ENCODE results near the gene PIPOX. TPM values are rescaled to one million over a fixed set of nuclear protein-coding genes. Genes with fewer than 3 reads are reported as not detected.

PIPOX gene
- total and polyA plus RNA-seq, 3 donors from 2014 or later = 3.9 to 6.8 (median 5.9) TPM

DNA sequence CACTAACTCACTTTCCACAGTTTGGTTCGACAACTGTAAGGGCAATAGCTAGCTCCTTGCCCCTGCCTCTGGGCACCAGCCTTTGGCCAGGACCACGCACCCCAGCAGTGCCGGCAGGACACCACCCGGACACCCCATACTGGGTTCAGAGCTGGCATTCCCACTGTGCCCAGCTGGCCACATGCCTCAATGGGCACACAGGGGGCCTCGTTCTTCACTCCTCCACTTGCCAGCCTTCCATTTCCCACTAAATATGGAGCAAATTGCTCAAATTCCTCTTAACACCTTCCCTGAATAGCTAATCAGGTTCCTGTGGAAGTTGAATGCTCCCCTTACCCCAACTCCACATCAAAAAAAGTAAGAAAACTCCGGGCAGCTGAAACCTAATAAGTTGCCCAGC, 52.5 kb downstream of the PIPOX start:
- Histone ChIP-seq H3K27me3 (no peaks in the 10 kb centered on the region), H3K4me3 (no peak overlapping the region), H3K9me3 (no peaks in the 10 kb centered on the region), H3K27ac (no peak overlapping the region), H3K36me3 (ENCODE audit: low read depth, missing control alignments) (no peaks in the 10 kb centered on the region), H3K4me1 (no peaks in the 10 kb centered on the region)
- WGBS, 2 donors = 89 to 90% methylated on average over 6 of the region's 6 CpGs
- TF ChIP-seq, protein P1, sequence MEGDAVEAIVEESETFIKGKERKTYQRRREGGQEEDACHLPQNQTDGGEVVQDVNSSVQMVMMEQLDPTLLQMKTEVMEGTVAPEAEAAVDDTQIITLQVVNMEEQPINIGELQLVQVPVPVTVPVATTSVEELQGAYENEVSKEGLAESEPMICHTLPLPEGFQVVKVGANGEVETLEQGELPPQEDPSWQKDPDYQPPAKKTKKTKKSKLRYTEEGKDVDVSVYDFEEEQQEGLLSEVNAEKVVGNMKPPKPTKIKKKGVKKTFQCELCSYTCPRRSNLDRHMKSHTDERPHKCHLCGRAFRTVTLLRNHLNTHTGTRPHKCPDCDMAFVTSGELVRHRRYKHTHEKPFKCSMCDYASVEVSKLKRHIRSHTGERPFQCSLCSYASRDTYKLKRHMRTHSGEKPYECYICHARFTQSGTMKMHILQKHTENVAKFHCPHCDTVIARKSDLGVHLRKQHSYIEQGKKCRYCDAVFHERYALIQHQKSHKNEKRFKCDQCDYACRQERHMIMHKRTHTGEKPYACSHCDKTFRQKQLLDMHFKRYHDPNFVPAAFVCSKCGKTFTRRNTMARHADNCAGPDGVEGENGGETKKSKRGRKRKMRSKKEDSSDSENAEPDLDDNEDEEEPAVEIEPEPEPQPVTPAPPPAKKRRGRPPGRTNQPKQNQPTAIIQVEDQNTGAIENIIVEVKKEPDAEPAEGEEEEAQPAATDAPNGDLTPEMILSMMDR (IDR thresholded peaks at IDR 0.05) = no peak
- TF ChIP-seq POLR2A (IDR thresholded peaks at IDR 0.05) = no peak
- no peak for DNase-seq
- intact Hi-C loops (cut with DNase I; ENCODE audit: low total_unique reads) = no loop called here

DNA sequence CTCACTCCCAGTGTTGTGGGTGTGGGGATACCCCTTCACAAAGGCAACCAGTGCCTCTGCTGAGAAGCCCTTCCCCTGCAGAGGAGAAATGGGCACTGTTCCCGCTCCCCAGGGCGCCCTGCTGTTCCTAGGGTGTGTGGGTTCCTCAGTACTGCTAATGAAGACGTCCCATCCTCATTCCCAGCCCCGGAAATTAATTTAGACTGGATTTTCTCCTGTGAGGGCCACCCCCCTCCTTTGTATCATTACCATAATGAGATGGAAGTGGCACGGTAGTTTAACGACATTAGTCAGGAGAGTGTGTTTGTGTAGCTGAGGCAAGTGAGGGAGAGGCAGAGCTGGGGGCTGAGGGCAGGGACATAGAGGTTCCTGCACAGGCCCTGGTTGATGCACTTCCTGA, 53.2 kb downstream of the PIPOX start:
- Histone ChIP-seq H3K36me3 (ENCODE audit: low read depth, missing control alignments) (no peaks in the 10 kb centered on the region), H3K9me3 (no peaks in the 10 kb centered on the region), H3K4me1 (no peaks in the 10 kb centered on the region), H3K27me3 (no peaks in the 10 kb centered on the region), H3K27ac (no peak overlapping the region), H3K4me3 (no peak overlapping the region)
- intact Hi-C loops (cut with DNase I; ENCODE audit: low total_unique reads) = no loop called here
- no peak for TF ChIP-seq POLR2A (IDR thresholded peaks at IDR 0.05)
- TF ChIP-seq, protein P1 (IDR thresholded peaks at IDR 0.05) = no peak
- WGBS, 2 donors = 64 to 79% methylated on average over 6 of the region's 6 CpGs
- DNase-seq = no peak

DNA sequence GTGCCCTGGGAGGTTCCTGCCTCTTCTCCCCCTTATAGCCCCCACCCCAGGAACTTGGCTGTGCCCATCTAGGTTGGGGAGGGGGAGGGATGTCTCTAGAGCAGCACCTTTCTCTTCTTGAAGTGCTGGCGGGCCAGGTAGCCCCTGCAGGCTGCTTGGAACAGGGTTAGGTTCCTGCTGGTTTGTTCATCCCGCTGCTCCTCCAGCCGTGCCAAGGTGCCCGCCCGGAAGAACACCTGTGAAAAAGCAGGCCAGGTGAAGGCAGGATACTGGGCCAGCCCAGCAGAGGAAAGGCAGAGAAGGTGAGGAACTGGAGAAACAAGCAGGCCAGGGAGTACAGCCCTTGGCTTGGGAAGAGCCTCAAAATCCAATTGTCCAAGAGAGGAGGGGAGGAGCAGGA, 56.6 kb downstream of the PIPOX start:
- no peaks in the 10 kb centered on the region for H3K4me1 ChIP-seq
- no peaks in the 10 kb centered on the region for H3K9me3 ChIP-seq
- no peaks in the 10 kb centered on the region for H3K36me3 ChIP-seq (ENCODE audit: low read depth, missing control alignments)
- no peak for TF ChIP-seq POLR2A (IDR thresholded peaks at IDR 0.05)
- TF ChIP-seq, protein P1 (IDR thresholded peaks at IDR 0.05) = no peak
- no peak for DNase-seq
- no peaks in the 10 kb centered on the region for H3K27me3 ChIP-seq
- intact Hi-C loops (cut with DNase I; ENCODE audit: low total_unique reads) = no loop called here
- H3K4me3 ChIP-seq = no peak overlapping the region
- H3K27ac ChIP-seq = no peak overlapping the region
- WGBS, 2 donors = 91 to 98% methylated on average over 5 of the region's 5 CpGs

DNA sequence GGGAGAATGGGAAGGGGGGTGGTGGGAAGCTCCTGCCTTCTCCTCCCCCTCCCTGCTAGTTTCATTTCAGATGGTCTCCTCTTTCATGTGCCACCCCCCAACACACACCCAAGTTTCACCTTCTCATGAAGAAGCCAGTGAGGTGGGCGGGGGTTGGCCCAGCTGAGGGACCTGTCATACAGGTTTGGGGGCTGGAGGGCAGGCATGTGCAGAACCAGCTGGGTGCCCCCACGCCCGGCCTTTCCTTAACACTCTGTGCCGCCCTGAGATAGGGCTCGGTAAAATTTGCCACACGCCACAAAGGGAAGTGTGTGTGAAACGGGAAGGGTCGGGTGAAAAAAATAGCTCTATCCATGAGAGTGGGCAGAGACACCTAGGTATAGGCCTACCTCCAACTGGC, 57.4 kb downstream of the PIPOX start:
- no peaks in the 10 kb centered on the region for H3K9me3 ChIP-seq

DNA sequence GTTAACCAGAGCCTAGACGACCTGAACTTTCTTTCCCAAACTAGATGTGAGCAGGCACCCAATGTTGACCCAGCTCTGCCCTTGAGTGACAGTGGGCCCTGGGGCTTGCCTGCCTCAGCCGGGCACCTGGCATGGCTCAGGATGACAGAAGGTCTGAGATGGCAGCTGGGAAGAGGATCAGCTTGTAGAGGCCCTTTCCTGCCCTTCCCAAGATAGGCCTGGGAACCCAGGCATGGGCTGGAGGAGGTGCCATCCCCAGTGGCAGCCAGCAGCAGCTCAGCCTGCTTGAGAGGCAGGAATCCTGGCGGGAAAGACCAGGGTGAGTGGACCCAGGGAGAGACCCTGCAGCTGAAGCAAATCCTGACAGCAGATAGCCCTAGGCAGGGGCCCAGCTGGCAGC, 59.1 kb downstream of the PIPOX start:
- no peak overlapping the region for H3K27ac ChIP-seq
- no peaks in the 10 kb centered on the region for H3K27me3 ChIP-seq
- no peaks in the 10 kb centered on the region for H3K4me1 ChIP-seq
- H3K36me3 ChIP-seq (ENCODE audit: low read depth, missing control alignments) = no peaks in the 10 kb centered on the region
- no peak overlapping the region for H3K4me3 ChIP-seq
- no peak for DNase-seq
- intact Hi-C loops (cut with DNase I; ENCODE audit: low total_unique reads) = no loop called here
- TF ChIP-seq, protein P1 (IDR thresholded peaks at IDR 0.05) = no peak
- TF ChIP-seq POLR2A (IDR thresholded peaks at IDR 0.05) = no peak
- 89 to 95% methylated on average over 3 of the region's 3 CpGs for WGBS, 2 donors
- H3K9me3 ChIP-seq = no peaks in the 10 kb centered on the region

More for the DNA sequence above, 57.4 kb downstream of the PIPOX start:
- TF ChIP-seq POLR2A (IDR thresholded peaks at IDR 0.05) = no peak
- TF ChIP-seq, protein P1 (IDR thresholded peaks at IDR 0.05) = no peak
- intact Hi-C loops (cut with DNase I; ENCODE audit: low total_unique reads) = no loop called here
- Histone ChIP-seq H3K4me3 (no peak overlapping the region), H3K27me3 (no peaks in the 10 kb centered on the region), H3K4me1 (no peaks in the 10 kb centered on the region), H3K27ac (no peak overlapping the region), H3K36me3 (ENCODE audit: low read depth, missing control alignments) (no peaks in the 10 kb centered on the region)
- 91 to 95% methylated on average over 8 of the region's 8 CpGs for WGBS, 2 donors
- DNase-seq = no peak
